CD4-positive, CD25-positive, alpha-beta regulatory T cell (primary cell): ENCODE data around the gene ARID3A. TPM values are rescaled to one million over a fixed set of nuclear protein-coding genes. Genes with fewer than 3 reads are reported as not detected.

ENCODE experiments used
- ATAC-seq, 2 donors: fragments of 150-1000 bp; cut with Tn5 transposase; one replicate each; pipeline ENCODE4 v1.10.0; 2021; ENCODE audit warnings: low read depth in 2 of 2, moderate number of reproducible peaks in 2 of 2, moderate library complexity in 1 of 2
- DNase-seq, 3 donors: peaks; one replicate each; pipeline versions ENCODE4 v3.0.0 to v3.0.0-alpha.2; 2012 to 2022; ENCODE audit warnings: mixed read lengths in 1 of 3
- H3K27ac ChIP-seq: one replicate; pipeline ENCODE4 v1.7.0; 2013; ENCODE audit warnings: mild to moderate bottlenecking, low read length; ENCODE audit not compliant: insufficient read depth, poor library complexity, severe bottlenecking
- H3K27me3 ChIP-seq: one replicate; pipeline ENCODE4 v1.7.0; 2013; ENCODE audit warnings: low read length; ENCODE audit not compliant: control insufficient read depth, insufficient read depth
- H3K36me3 ChIP-seq: one replicate; pipeline ENCODE4 v1.7.0; 2013; ENCODE audit warnings: mild to moderate bottlenecking, low read length, moderate library complexity; ENCODE audit not compliant: control insufficient read depth, insufficient read depth
- H3K4me1 ChIP-seq: 2 replicates; pipeline ENCODE4 v1.7.0; 2013; ENCODE audit warnings: mild to moderate bottlenecking, low read length; ENCODE audit not compliant: insufficient read depth, control insufficient read depth, poor library complexity, severe bottlenecking
- H3K4me3 ChIP-seq: one replicate; pipeline ENCODE4 v1.7.0; 2013; ENCODE audit warnings: low read depth, mild to moderate bottlenecking, low read length, moderate library complexity
- H3K9me3 ChIP-seq, 2 experiments: 1 replicate in 1 of 2; 2 replicates in 1 of 2; pipeline ENCODE4 v1.7.0; 2013; ENCODE audit warnings: low read length in 2 of 2, mild to moderate bottlenecking in 1 of 2, moderate library complexity in 1 of 2; ENCODE audit not compliant: control insufficient read depth in 2 of 2
- H3K27ac Mint-ChIP-seq, 3 donors: one replicate each; pipeline ENCODE4 v1.8.0; 2020 to 2022; ENCODE audit warnings: mild to moderate bottlenecking in 3 of 3, mixed read lengths in 3 of 3, moderate library complexity in 2 of 3
- H3K27me3 Mint-ChIP-seq: one replicate; pipeline ENCODE4 v1.8.0; 2022; ENCODE audit warnings: mild to moderate bottlenecking, mixed read lengths
- H3K36me3 Mint-ChIP-seq: one replicate; pipeline ENCODE4 v1.8.0; 2020; ENCODE audit warnings: mixed read lengths
- H3K4me1 Mint-ChIP-seq, 4 donors: one replicate each; pipeline ENCODE4 v1.8.0; 2020 to 2022; ENCODE audit warnings: mixed read lengths in 4 of 4, mild to moderate bottlenecking in 1 of 4
- H3K4me3 Mint-ChIP-seq, 4 donors: one replicate each; pipeline ENCODE4 v1.8.0; 2020 to 2022; ENCODE audit warnings: mild to moderate bottlenecking in 4 of 4, mixed read lengths in 4 of 4, moderate library complexity in 3 of 4
- H3K9me3 Mint-ChIP-seq, 7 donors: one replicate each; pipeline ENCODE4 v1.8.0; 2020 to 2022; ENCODE audit warnings: mixed read lengths in 7 of 7, mild to moderate bottlenecking in 3 of 7, moderate library complexity in 2 of 7
- polyA plus RNA-seq, 4 donors: library from polyadenylated mRNA; unstranded; fragments of 300-500 nt; fragmentation: Illumina TruSeq; gene quantifications; one replicate each; pipeline ENCODE4 v1.2.3, GENCODE V29; 2021
- total RNA-seq: library from RNA; stranded (reverse); gene quantifications from one replicate; pipeline ENCODE4 v1.2.3, GENCODE V29; 2022

The ARID3A gene
- total and polyA plus RNA-seq, 5 donors from 2014 or later = 0.63 to 14.4 (median 1.3) TPM

- H3K9me3 Mint-ChIP-seq = no peaks in the 10 kb centered on the region
- no peaks in the 10 kb centered on the region for H3K27me3 Mint-ChIP-seq
- H3K4me1 ChIP-seq = peaks cover 1% of the 10 kb centered on the region
- no peak overlapping the region for H3K4me3 ChIP-seq
- H3K4me1 Mint-ChIP-seq = peaks cover 0 to 6% (median under 1%) of the 10 kb centered on the region in 4 donors
- H3K27ac ChIP-seq = no peak overlapping the region
- H3K27ac Mint-ChIP-seq = no peak overlapping the region
- H3K36me3 Mint-ChIP-seq = peaks cover 3% of the 10 kb centered on the region
- peaks cover 18% of the 10 kb centered on the region for H3K36me3 ChIP-seq
- no peak overlapping the region for H3K4me3 Mint-ChIP-seq
- ATAC-seq (no peak), DNase-seq (no peak)
- H3K27me3 ChIP-seq = no peaks in the 10 kb centered on the region
- no peaks in the 10 kb centered on the region for H3K9me3 ChIP-seq
Observed at GRCh38 chr19:990746-991145, 64.9 kb downstream of the ARID3A start.

GRCh38 chr19:991174-991931 lies 65.5 kb downstream of the ARID3A start:
- peaks cover 0 to 6% (median 3%) of the 10 kb centered on the region in 4 donors for H3K4me1 Mint-ChIP-seq
- Histone ChIP-seq H3K27ac (peak overlapping the region; percentile 23), H3K36me3 (peaks cover 18% of the 10 kb centered on the region), H3K4me3 (no peak overlapping the region), H3K9me3 (no peaks in the 10 kb centered on the region), H3K4me1 (peaks cover 7% of the 10 kb centered on the region), H3K27me3 (no peaks in the 10 kb centered on the region)
- H3K9me3 Mint-ChIP-seq = no peaks in the 10 kb centered on the region
- no peak overlapping the region for H3K4me3 Mint-ChIP-seq
- no peak overlapping the region for H3K27ac Mint-ChIP-seq
- peaks cover 3% of the 10 kb centered on the region for H3K36me3 Mint-ChIP-seq
- peak; percentile 47 to 55 for ATAC-seq
- peak in 2 of 3 donors; percentile 19 to 64 for DNase-seq
- peaks cover 2% of the 10 kb centered on the region for H3K27me3 Mint-ChIP-seq

GRCh38 chr19:991932-992669 lies 66.3 kb downstream of the ARID3A start:
- peaks cover 0 to 2% (median 0%) of the 10 kb centered on the region in 7 donors for H3K9me3 Mint-ChIP-seq
- Histone ChIP-seq H3K36me3 (peaks cover 12% of the 10 kb centered on the region), H3K4me3 (no peak overlapping the region), H3K4me1 (peaks cover 12% of the 10 kb centered on the region), H3K27ac (peak overlapping the region; percentile 23), H3K27me3 (no peaks in the 10 kb centered on the region), H3K9me3 (no peaks in the 10 kb centered on the region)
- peaks cover 3% of the 10 kb centered on the region for H3K36me3 Mint-ChIP-seq
- no peak for DNase-seq
- H3K4me1 Mint-ChIP-seq = peaks cover 0 to 8% (median 1%) of the 10 kb centered on the region in 4 donors
- no peak for ATAC-seq
- H3K27me3 Mint-ChIP-seq = peaks cover 7% of the 10 kb centered on the region
- no peak overlapping the region for H3K27ac Mint-ChIP-seq
- no peak overlapping the region for H3K4me3 Mint-ChIP-seq

- no peak overlapping the region for H3K4me3 Mint-ChIP-seq
- Histone ChIP-seq H3K36me3 (peaks cover 8% of the 10 kb centered on the region), H3K4me3 (no peak overlapping the region), H3K4me1 (peaks cover 12% of the 10 kb centered on the region), H3K27ac (no peak overlapping the region), H3K27me3 (no peaks in the 10 kb centered on the region), H3K9me3 (no peaks in the 10 kb centered on the region)
- peaks cover 8% of the 10 kb centered on the region for H3K27me3 Mint-ChIP-seq
- peaks cover 3% of the 10 kb centered on the region for H3K36me3 Mint-ChIP-seq
- DNase-seq = no peak
- peaks cover 0 to 9% (median 1%) of the 10 kb centered on the region in 4 donors for H3K4me1 Mint-ChIP-seq
- no peak overlapping the region for H3K27ac Mint-ChIP-seq
- peaks cover 0 to 2% (median 0%) of the 10 kb centered on the region in 7 donors for H3K9me3 Mint-ChIP-seq
- ATAC-seq = no peak
Observed at GRCh38 chr19:992670-993055, 66.8 kb downstream of the ARID3A start.

- Histone ChIP-seq H3K27ac (no peak overlapping the region), H3K9me3 (no peaks in the 10 kb centered on the region), H3K4me3 (no peak overlapping the region), H3K36me3 (peaks cover 6% of the 10 kb centered on the region), H3K27me3 (peaks cover 4% of the 10 kb centered on the region), H3K4me1 (peaks cover 12% of the 10 kb centered on the region)
- ATAC-seq (no peak), DNase-seq (no peak)
- Mint-ChIP-seq H3K4me3 (no peak overlapping the region), H3K27ac (no peak overlapping the region), H3K4me1 (peaks cover 0 to 15% (median 1%) of the 10 kb centered on the region in 4 donors), H3K27me3 (peaks cover 14% of the 10 kb centered on the region), H3K36me3 (peaks cover 3% of the 10 kb centered on the region), H3K9me3 (peaks cover 0 to 2% (median 0%) of the 10 kb centered on the region in 7 donors)
Observed at GRCh38 chr19:993361-993830, 67.6 kb downstream of the ARID3A start.

GRCh38 chr19:993831-994393 lies 68.1 kb downstream of the ARID3A start:
- peaks cover 3% of the 10 kb centered on the region for H3K36me3 ChIP-seq
- no peak for DNase-seq
- Mint-ChIP-seq H3K9me3 (peaks cover 0 to 2% (median 0%) of the 10 kb centered on the region in 7 donors), H3K36me3 (peaks cover 3% of the 10 kb centered on the region), H3K27ac (no peak overlapping the region), H3K27me3 (peaks cover 17% of the 10 kb centered on the region), H3K4me3 (no peak overlapping the region), H3K4me1 (peaks cover 0 to 16% (median 1%) of the 10 kb centered on the region in 4 donors)
- peaks cover 12% of the 10 kb centered on the region for H3K4me1 ChIP-seq
- peaks cover 4% of the 10 kb centered on the region for H3K27me3 ChIP-seq
- no peak for ATAC-seq
- no peak overlapping the region for H3K4me3 ChIP-seq
- H3K9me3 ChIP-seq = no peaks in the 10 kb centered on the region
- no peak overlapping the region for H3K27ac ChIP-seq

GRCh38 chr19:994516-994915 lies 68.7 kb downstream of the ARID3A start:
- no peak for DNase-seq
- H3K4me1 Mint-ChIP-seq = peaks cover 0 to 20% (median 1%) of the 10 kb centered on the region in 4 donors
- Histone ChIP-seq H3K4me3 (no peak overlapping the region), H3K9me3 (no peaks in the 10 kb centered on the region), H3K4me1 (peaks cover 12% of the 10 kb centered on the region), H3K27me3 (peaks cover 6% of the 10 kb centered on the region), H3K36me3 (peaks cover 3% of the 10 kb centered on the region), H3K27ac (no peak overlapping the region)
- H3K36me3 Mint-ChIP-seq = peaks cover 3% of the 10 kb centered on the region
- H3K27ac Mint-ChIP-seq = no peak overlapping the region
- peaks cover 0 to 2% (median 0%) of the 10 kb centered on the region in 7 donors for H3K9me3 Mint-ChIP-seq
- H3K27me3 Mint-ChIP-seq = peaks cover 24% of the 10 kb centered on the region
- no peak for ATAC-seq
- no peak overlapping the region for H3K4me3 Mint-ChIP-seq
